BE2C (cell line): ENCODE measurements around the gene SEPTIN1. TPM values are rescaled to one million over a fixed set of nuclear protein-coding genes. Genes with fewer than 3 reads are reported as not detected.
A peak's percentile ranks its signal among the peaks of the same experiment; 100 is the strongest.

ENCODE experiments used
- DNase-seq: peaks from one replicate; pipeline ENCODE4 v3.0.0-alpha.2; 2020
- H3K27me3 ChIP-seq: fragments of 250-450 bp; sonication (Bioruptor Pico); 2 replicates; pipeline ENCODE4 v1.5.1; 2020; ENCODE audit warnings: mild to moderate bottlenecking
- H3K36me3 ChIP-seq: fragments of 250-450 bp; sonication (Bioruptor Pico); 2 replicates; pipeline ENCODE4 v1.5.1; 2020; ENCODE audit warnings: mild to moderate bottlenecking
- H3K4me1 ChIP-seq: fragments of 250-450 bp; sonication (Bioruptor Pico); 2 replicates; pipeline ENCODE4 v1.5.1; 2020
- H3K4me3 ChIP-seq: 2 replicates; pipeline ENCODE4 v1.5.1; 2011; ENCODE audit warnings: low read depth, low read length
- H3K9me3 ChIP-seq: fragments of 250-450 bp; sonication (Bioruptor Pico); 2 replicates; pipeline ENCODE4 v1.5.1; 2020
- CTCF ChIP-seq: IDR thresholded peaks from 2 replicates; pipeline ENCODE4 v1.5.1; 2012; ENCODE audit warnings: mild to moderate bottlenecking, low read depth, low read length
- polyA plus RNA-seq: library from polyadenylated mRNA; unstranded; fragments of >200 nt; gene quantifications from one replicate; pipeline ENCODE4 v1.2.1, GENCODE V29; 2012; ENCODE audit warnings: low read depth, missing spikeins; ENCODE audit not compliant: insufficient read length, insufficient read depth

Gene SEPTIN1
- 2.3 TPM for polyA plus RNA-seq

- H3K36me3 ChIP-seq = no peaks in the 10 kb centered on the region
- no peaks in the 10 kb centered on the region for H3K27me3 ChIP-seq
- H3K4me1 ChIP-seq = peaks cover 6% of the 10 kb centered on the region; the same call in 1 of the 2 replicates
- no peaks in the 10 kb centered on the region for H3K9me3 ChIP-seq
- H3K4me3 ChIP-seq = no peak within 1 kb of the TSS
- TF ChIP-seq CTCF = no peak
- DNase-seq = no peak
Observed at GRCh38 chr16:30382111-30382881, at the start of gene SEPTIN1. Gene SEPTIN1, minus strand, starts transcription at chr16:30382561. Its CDS starts 19 bp downstream, at chr16:30382542.

GRCh38 chr16:30430428-30430970, 48.1 kb upstream of the SEPTIN1 start:
- peak; percentile 53 for DNase-seq
- H3K9me3 ChIP-seq = no peaks in the 10 kb centered on the region
- H3K36me3 ChIP-seq = peaks cover 29% of the 10 kb centered on the region
- H3K4me3 ChIP-seq = peak overlapping the region; percentile 2; the same call in 1 of the 2 replicates
- H3K27me3 ChIP-seq = no peaks in the 10 kb centered on the region
- TF ChIP-seq CTCF = no peak
- H3K4me1 ChIP-seq = no peaks in the 10 kb centered on the region; the same call in 1 of the 2 replicates

- TF ChIP-seq CTCF = peak; percentile 91
- H3K4me3 ChIP-seq = peak within 1 kb of the TSS; percentile 66
- DNase-seq = peak; percentile 97
Observed at GRCh38 chr16:30429678-30430427, 47.5 kb upstream of the SEPTIN1 start, which contains the start of gene DCTPP1. Gene DCTPP1, minus strand, starts transcription at chr16:30430030. Its CDS starts 50 bp downstream, at chr16:30429980.

GRCh38 chr16:30429418-30429677, 47.0 kb upstream of the SEPTIN1 start:
- H3K9me3 ChIP-seq = no peaks in the 10 kb centered on the region
- no peak for TF ChIP-seq CTCF
- H3K4me3 ChIP-seq = peak overlapping the region; percentile 66
- no peak for DNase-seq
- no peaks in the 10 kb centered on the region; the same call in 1 of the 2 replicates for H3K4me1 ChIP-seq
- no peaks in the 10 kb centered on the region for H3K27me3 ChIP-seq
- peaks cover 40% of the 10 kb centered on the region for H3K36me3 ChIP-seq

More at GRCh38 chr16:30429678-30430427, 47.5 kb upstream of the SEPTIN1 start, which contains the start of gene DCTPP1:
- Histone ChIP-seq H3K27me3 (no peaks in the 10 kb centered on the region), H3K9me3 (no peaks in the 10 kb centered on the region), H3K4me1 (no peaks in the 10 kb centered on the region; the same call in 1 of the 2 replicates), H3K36me3 (peaks cover 35% of the 10 kb centered on the region)

GRCh38 chr16:30428055-30428454, 45.7 kb upstream of the SEPTIN1 start:
- no peak for DNase-seq
- no peak overlapping the region for H3K4me3 ChIP-seq
- H3K27me3 ChIP-seq = no peaks in the 10 kb centered on the region
- no peaks in the 10 kb centered on the region for H3K9me3 ChIP-seq
- H3K4me1 ChIP-seq = no peaks in the 10 kb centered on the region; the same call in 1 of the 2 replicates
- TF ChIP-seq CTCF = no peak
- H3K36me3 ChIP-seq = peaks cover 53% of the 10 kb centered on the region
